Coronary artery (tissue), 2 donors: ENCODE measurements around the gene CCDC148.

Experiments
- DNase-seq: peaks from one replicate; pipeline ENCODE4 v3.0.0-alpha.2; 2017; ENCODE audit warnings: low spot score
- H3K27ac ChIP-seq, 2 donors: fragments of 200-600 bp; sonication (generic); one replicate each; pipeline ENCODE4 v1.5.1; 2016 to 2019
- H3K4me3 ChIP-seq: fragments of 200-600 bp; sonication (generic); 2 replicates; pipeline ENCODE4 v1.5.1; 2016; ENCODE audit warnings: mild to moderate bottlenecking, moderate library complexity
- CTCF ChIP-seq: fragments of 200-600 bp; sonication (generic); IDR thresholded peaks from one replicate; pipeline ENCODE4 v1.5.1; 2019; ENCODE audit warnings: antibody characterized with exemption

Gene CCDC148

GRCh38 chr2:158181171-158181570 is 275.4 kb downstream of the CCDC148 start:
- Histone ChIP-seq H3K4me3 (no peak overlapping the region), H3K27ac (no peak overlapping the region)
- TF ChIP-seq CTCF: no peak
- DNase-seq: no peak

GRCh38 chr2:158179660-158180059 is 276.9 kb downstream of the CCDC148 start:
- Histone ChIP-seq H3K27ac (no peak overlapping the region), H3K4me3 (no peak overlapping the region)
- DNase-seq: no peak
- no peak for TF ChIP-seq CTCF

- H3K4me3 ChIP-seq: no peak overlapping the region
- no peak for DNase-seq
- TF ChIP-seq CTCF: no peak
- no peak overlapping the region for H3K27ac ChIP-seq
Measured at GRCh38 chr2:158178646-158179045, 277.9 kb downstream of the CCDC148 start.

GRCh38 chr2:158174956-158175355 is 281.6 kb downstream of the CCDC148 start:
- Histone ChIP-seq H3K4me3 (no peak overlapping the region), H3K27ac (no peak overlapping the region)
- no peak for DNase-seq
- no peak for TF ChIP-seq CTCF

GRCh38 chr2:158174495-158174894 is 282.1 kb downstream of the CCDC148 start:
- TF ChIP-seq CTCF: no peak
- DNase-seq: no peak
- no peak overlapping the region for H3K27ac ChIP-seq

GRCh38 chr2:158172719-158173118 is 283.8 kb downstream of the CCDC148 start:
- no peak for TF ChIP-seq CTCF
- DNase-seq: no peak
- no peak overlapping the region for H3K27ac ChIP-seq
- no peak overlapping the region for H3K4me3 ChIP-seq

More at GRCh38 chr2:158174495-158174894, 282.1 kb downstream of the CCDC148 start:
- no peak overlapping the region for H3K4me3 ChIP-seq

- no peak overlapping the region for H3K27ac ChIP-seq
- H3K4me3 ChIP-seq: no peak overlapping the region
- DNase-seq: no peak
- no peak for TF ChIP-seq CTCF
Measured at GRCh38 chr2:158154596-158154995, 302.0 kb downstream of the CCDC148 start.
